Measurements from ENCODE around the gene CEACAM20. TPM values are rescaled to one million over a fixed set of nuclear protein-coding genes. Genes with fewer than 3 reads are reported as not detected.

The CEACAM20 gene
- total and polyA plus RNA-seq, 2 experiments from 2014 or later: not detected

DNA sequence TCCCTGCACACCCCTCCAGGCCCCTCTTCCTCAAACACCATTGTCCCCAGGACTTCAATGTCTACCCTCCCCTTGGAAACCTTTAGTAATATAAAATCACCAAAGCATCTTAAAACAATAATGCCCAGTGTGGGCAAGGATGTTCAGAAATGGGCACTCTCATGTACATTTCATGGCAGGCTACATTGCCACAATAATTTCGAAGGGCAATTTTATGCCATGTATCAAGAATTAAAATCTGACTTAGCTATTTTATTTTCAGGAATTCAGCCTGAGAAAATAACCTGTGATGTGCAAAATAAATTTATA is 48.0 kb upstream of the CEACAM20 start:
- DNase-seq (ENCODE audit: low spot score) (no peak), ATAC-seq (no peak)
- H3K4me1 ChIP-seq (ENCODE audit: insufficient read depth): no peaks in the 10 kb centered on the region
- H4K20me1 ChIP-seq (replicated peaks; ENCODE audit: insufficient read depth): no peaks in the 10 kb centered on the region
- H3K4me3 ChIP-seq: no peak overlapping the region
- Mint-ChIP-seq H3K27ac (no peak overlapping the region), H3K9me3 (no peaks in the 10 kb centered on the region; the same call in 2 of the 3 replicates), H3K27me3 (ENCODE audit: insufficient read depth, low read depth, poor library complexity) (peaks cover 14% of the 10 kb centered on the region), H3K36me3 (ENCODE audit: low read depth) (no peaks in the 10 kb centered on the region; the same call in 2 of the 3 replicates), H3K4me1 (0 out of 3 replicates have a peak, but pooled peaks cover 3% of the 10 kb centered on the region), H3K4me3 (no peak overlapping the region)
- no peak overlapping the region for H3K27ac ChIP-seq (ENCODE audit: low read depth)
- H2AFZ ChIP-seq: no peak overlapping the region
- no peaks in the 10 kb centered on the region for H3F3A ChIP-seq (replicated peaks; ENCODE audit: low read depth)
- no peak overlapping the region for H3K4me2 ChIP-seq
- no peaks in the 10 kb centered on the region for H3K9me2 ChIP-seq (ENCODE audit: insufficient read depth)
- no peaks in the 10 kb centered on the region for H3K36me3 ChIP-seq (ENCODE audit: insufficient read depth)
- TF ChIP-seq EZH2 (IDR thresholded peaks at IDR 0.05; ENCODE audit: low read depth, unreplicated experiment) (no peak), JUNB (IDR thresholded peaks at IDR 0.05; ENCODE audit: unreplicated experiment) (no peak), EZH2phosphoT487 (IDR thresholded peaks at IDR 0.05; ENCODE audit: unreplicated experiment) (no peak), NANOG (IDR thresholded peaks at IDR 0.05; ENCODE audit: borderline replicate concordance) (no peak), ETS1 (IDR thresholded peaks at IDR 0.05) (no peak), ZNF331 (CRISPR knock-in tag; IDR thresholded peaks at IDR 0.05; ENCODE audit: low read depth) (no peak), CREB1 (CRISPR knock-in tag; IDR thresholded peaks at IDR 0.05; ENCODE audit: low read depth) (no peak), STAT1 (IDR thresholded peaks at IDR 0.05; ENCODE audit: unreplicated experiment) (no peak), POLR2AphosphoS5 (IDR thresholded peaks at IDR 0.05; ENCODE audit: low read depth) (no peak), REST (IDR thresholded peaks at IDR 0.05; ENCODE audit: unreplicated experiment) (no peak), ZNF462 (CRISPR knock-in tag; IDR thresholded peaks at IDR 0.05) (no peak), ZNF114 (CRISPR knock-in tag; IDR thresholded peaks at IDR 0.05) (no peak)
- no peaks in the 10 kb centered on the region for H3K79me2 ChIP-seq (replicated peaks; ENCODE audit: insufficient read depth)
- H3K27me3 ChIP-seq (ENCODE audit: insufficient read depth): no peaks in the 10 kb centered on the region

Measured in GM23338 (cell line).